Ovary (tissue), 3 donors: ENCODE measurements around the gene PARVA.

Source experiments
- EP300 ChIP-seq: sonication (generic); formaldehyde crosslinking; IDR thresholded peaks from one replicate; pipeline ENCODE4 v1.6.1; 2017; ENCODE audit warnings: antibody characterized with exemption
- POLR2A ChIP-seq: fragments of 450-650 bp; IDR thresholded peaks from one replicate; pipeline ENCODE4 v1.6.1; 2017; ENCODE audit warnings: antibody characterized with exemption, mild to moderate bottlenecking, moderate library complexity
- TF ChIP-seq, protein P1 (sequence below), 3 donors: fragments of 450-650 bp in 2 of 3; fragments of 200-600 bp in 1 of 3; IDR thresholded peaks; one replicate each; pipeline versions ENCODE4 v1.5.1 to v1.8.0; 2016 to 2022; ENCODE audit warnings: antibody characterized with exemption in 3 of 3, mild to moderate bottlenecking in 1 of 3
- donor health status: DM: no; HTN: no; CAD: no.

DNA sequence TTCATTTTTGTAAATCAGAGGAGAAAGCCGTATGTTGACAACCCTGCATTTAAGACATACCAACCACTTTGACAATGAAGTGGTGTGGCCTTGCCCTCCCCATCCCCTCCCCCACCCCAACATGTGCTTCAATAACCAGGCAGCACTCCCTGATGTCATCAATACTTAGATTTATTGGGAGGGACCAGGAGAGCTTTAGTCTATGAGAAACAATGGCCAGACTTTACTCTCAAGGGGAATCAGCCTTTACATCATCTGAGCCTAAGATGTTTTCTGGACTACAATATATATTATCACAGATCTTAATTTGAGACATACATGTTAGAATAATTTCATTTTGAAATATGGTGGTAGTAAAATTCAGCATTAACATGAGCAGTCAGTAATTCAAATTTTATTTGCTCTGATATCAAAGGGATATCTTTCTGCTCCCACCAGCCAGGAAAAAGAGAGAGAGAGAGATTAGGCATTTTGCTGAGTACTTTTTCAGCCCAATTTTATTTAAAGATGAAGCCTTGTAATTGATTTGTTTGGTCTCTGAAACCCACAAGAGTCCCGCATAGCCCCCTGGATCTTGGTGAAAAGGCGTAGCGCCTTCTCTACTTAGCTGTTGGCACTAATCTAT lies 38.1 kb downstream of the PARVA start:
- TF ChIP-seq, protein P1, sequence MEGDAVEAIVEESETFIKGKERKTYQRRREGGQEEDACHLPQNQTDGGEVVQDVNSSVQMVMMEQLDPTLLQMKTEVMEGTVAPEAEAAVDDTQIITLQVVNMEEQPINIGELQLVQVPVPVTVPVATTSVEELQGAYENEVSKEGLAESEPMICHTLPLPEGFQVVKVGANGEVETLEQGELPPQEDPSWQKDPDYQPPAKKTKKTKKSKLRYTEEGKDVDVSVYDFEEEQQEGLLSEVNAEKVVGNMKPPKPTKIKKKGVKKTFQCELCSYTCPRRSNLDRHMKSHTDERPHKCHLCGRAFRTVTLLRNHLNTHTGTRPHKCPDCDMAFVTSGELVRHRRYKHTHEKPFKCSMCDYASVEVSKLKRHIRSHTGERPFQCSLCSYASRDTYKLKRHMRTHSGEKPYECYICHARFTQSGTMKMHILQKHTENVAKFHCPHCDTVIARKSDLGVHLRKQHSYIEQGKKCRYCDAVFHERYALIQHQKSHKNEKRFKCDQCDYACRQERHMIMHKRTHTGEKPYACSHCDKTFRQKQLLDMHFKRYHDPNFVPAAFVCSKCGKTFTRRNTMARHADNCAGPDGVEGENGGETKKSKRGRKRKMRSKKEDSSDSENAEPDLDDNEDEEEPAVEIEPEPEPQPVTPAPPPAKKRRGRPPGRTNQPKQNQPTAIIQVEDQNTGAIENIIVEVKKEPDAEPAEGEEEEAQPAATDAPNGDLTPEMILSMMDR (IDR thresholded peaks at IDR 0.05), result no peak
- TF ChIP-seq POLR2A, result no peak
- no peak for TF ChIP-seq EP300
